Stimulated activated effector memory CD8-positive, alpha-beta T cell treated with anti-CD3 and anti-CD28 coated beads, Interleukin-12 subunit alpha, Interleukin-12 subunit beta, amount 100 ng/mL, for 72 hours (primary cell): Measurements from ENCODE around the gene WFDC6.

Experiments
- ATAC-seq: fragments of 150-1000 bp; cut with Tn5 transposase; 2 replicates; pipeline ENCODE4 v1.10.0; 2021
- DNase-seq, 2 donors: peaks; one replicate each; pipeline ENCODE4 v3.0.0; 2021 to 2022; ENCODE audit warnings: low spot score in 2 of 2
- H3K27ac Mint-ChIP-seq: one replicate; pipeline ENCODE4 v1.8.0; 2022; ENCODE audit warnings: mild to moderate bottlenecking, mixed read lengths
- H3K36me3 Mint-ChIP-seq: one replicate; pipeline ENCODE4 v1.8.0; 2022; ENCODE audit warnings: mild to moderate bottlenecking, mixed read lengths
- H3K4me1 Mint-ChIP-seq: one replicate; pipeline ENCODE4 v1.8.0; 2022; ENCODE audit warnings: mixed read lengths
- H3K4me3 Mint-ChIP-seq: one replicate; pipeline ENCODE4 v1.8.0; 2022; ENCODE audit warnings: mild to moderate bottlenecking, mixed read lengths
- H3K9me3 Mint-ChIP-seq: one replicate; pipeline ENCODE4 v1.8.0; 2022; ENCODE audit warnings: mixed read lengths

WFDC6 gene

GRCh38 chr20:45545754-45546453, 6.6 kb upstream of the WFDC6 start:
- ATAC-seq (no peak), DNase-seq (no peak)
- Mint-ChIP-seq H3K36me3 (no peaks in the 10 kb centered on the region), H3K9me3 (no peaks in the 10 kb centered on the region), H3K4me3 (no peak overlapping the region), H3K27ac (no peak overlapping the region), H3K4me1 (no peaks in the 10 kb centered on the region)

- ATAC-seq (no peak), DNase-seq (no peak)
- Mint-ChIP-seq H3K4me3 (no peak overlapping the region), H3K27ac (no peak overlapping the region), H3K36me3 (no peaks in the 10 kb centered on the region), H3K4me1 (no peaks in the 10 kb centered on the region), H3K9me3 (no peaks in the 10 kb centered on the region)
Measured at GRCh38 chr20:45545351-45545750, 6.1 kb upstream of the WFDC6 start.

GRCh38 chr20:45538209-45538799, 978 bp downstream of the WFDC6 start:
- no peaks in the 10 kb centered on the region for H3K9me3 Mint-ChIP-seq
- DNase-seq = no peak
- H3K4me3 Mint-ChIP-seq = no peak overlapping the region
- no peak overlapping the region for H3K27ac Mint-ChIP-seq
- ATAC-seq = no peak
- H3K36me3 Mint-ChIP-seq = no peaks in the 10 kb centered on the region
- no peaks in the 10 kb centered on the region for H3K4me1 Mint-ChIP-seq

DNA sequence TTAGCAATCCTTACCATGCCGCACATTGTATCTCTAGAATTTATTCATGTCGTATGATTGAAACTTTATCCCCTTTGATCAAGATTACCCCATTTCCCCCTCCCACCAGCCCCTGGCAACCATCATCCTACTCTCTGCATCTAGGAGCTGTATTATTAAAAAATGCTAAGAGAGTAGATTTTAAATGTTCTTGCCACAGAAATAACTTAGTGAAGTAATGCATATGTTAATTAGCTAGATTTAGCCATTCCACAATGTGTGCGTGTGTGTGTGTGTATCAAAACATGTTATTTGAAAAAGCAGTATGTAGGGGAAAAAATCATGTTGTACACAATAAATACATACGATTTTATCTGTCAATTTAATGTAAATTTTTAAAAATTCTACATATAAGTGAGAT, 12.0 kb downstream of the WFDC6 start:
- ATAC-seq = no peak
- no peaks in the 10 kb centered on the region for H3K36me3 Mint-ChIP-seq
- H3K9me3 Mint-ChIP-seq = no peaks in the 10 kb centered on the region
- H3K4me3 Mint-ChIP-seq = no peak overlapping the region
- DNase-seq = no peak
- H3K4me1 Mint-ChIP-seq = no peaks in the 10 kb centered on the region
- no peak overlapping the region for H3K27ac Mint-ChIP-seq

DNA sequence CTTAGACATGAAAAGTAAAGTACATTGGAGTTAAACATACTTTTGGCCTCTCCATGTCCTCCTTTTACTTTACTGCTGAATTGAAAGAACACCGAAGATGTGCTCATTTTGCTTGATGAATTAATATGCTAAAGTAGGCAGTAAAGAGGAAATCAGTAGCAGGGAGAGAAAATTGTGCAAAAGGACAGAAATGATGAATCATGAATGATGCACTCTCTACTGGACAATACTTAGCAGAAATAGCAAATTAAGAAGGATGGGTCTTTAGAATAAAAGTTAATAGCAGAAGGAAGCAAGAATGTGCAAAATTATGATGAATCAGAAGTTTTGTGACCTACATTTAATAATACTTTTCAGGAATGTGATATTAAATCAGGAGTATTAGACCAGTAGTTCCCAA, 15.5 kb downstream of the WFDC6 start:
- no peaks in the 10 kb centered on the region for H3K9me3 Mint-ChIP-seq
- no peak overlapping the region for H3K27ac Mint-ChIP-seq
- H3K36me3 Mint-ChIP-seq = no peaks in the 10 kb centered on the region
- no peak overlapping the region for H3K4me3 Mint-ChIP-seq
- H3K4me1 Mint-ChIP-seq = no peaks in the 10 kb centered on the region
- ATAC-seq = no peak
- no peak for DNase-seq

DNA sequence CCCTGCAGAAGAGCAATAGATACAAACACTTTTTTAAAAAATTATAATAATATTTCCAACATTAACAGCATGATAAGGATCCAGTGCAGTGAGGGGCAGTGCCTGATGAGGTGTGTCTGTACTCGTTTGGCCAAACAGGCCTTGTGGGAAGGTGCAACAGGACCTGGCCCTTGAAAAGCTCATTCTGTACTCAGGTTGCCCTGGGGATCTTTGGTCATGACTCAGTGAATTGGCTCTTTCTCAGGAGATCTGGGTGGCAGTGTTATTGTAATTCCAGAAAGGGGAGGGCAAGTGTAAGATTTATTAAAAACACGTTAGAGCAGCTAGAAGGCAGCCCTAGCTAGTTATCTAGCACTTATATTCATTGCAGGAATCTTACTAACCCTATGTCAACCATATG, 21.0 kb downstream of the WFDC6 start:
- DNase-seq (no peak), ATAC-seq (no peak)
- Mint-ChIP-seq H3K4me1 (no peaks in the 10 kb centered on the region), H3K36me3 (no peaks in the 10 kb centered on the region), H3K9me3 (no peaks in the 10 kb centered on the region), H3K4me3 (no peak overlapping the region), H3K27ac (no peak overlapping the region)

- Mint-ChIP-seq H3K9me3 (no peaks in the 10 kb centered on the region), H3K4me1 (no peaks in the 10 kb centered on the region), H3K4me3 (no peak within 1 kb of the TSS), H3K36me3 (no peaks in the 10 kb centered on the region), H3K27ac (no peak within 1 kb of the TSS)
- DNase-seq (no peak), ATAC-seq (no peak)
Measured at GRCh38 chr20:45515147-45515913, 24.0 kb downstream of the WFDC6 start, which contains the start of gene SPINT3. Gene SPINT3, minus strand, starts transcription at chr20:45515622. Its CDS starts 14 bp downstream, at chr20:45515608.

- no peak for DNase-seq
- no peak for ATAC-seq
- Mint-ChIP-seq H3K4me3 (no peak overlapping the region), H3K36me3 (no peaks in the 10 kb centered on the region), H3K4me1 (no peaks in the 10 kb centered on the region), H3K9me3 (no peaks in the 10 kb centered on the region), H3K27ac (no peak overlapping the region)
Measured at GRCh38 chr20:45510242-45510862, 28.9 kb downstream of the WFDC6 start.

GRCh38 chr20:45509091-45509490, 30.2 kb downstream of the WFDC6 start:
- H3K36me3 Mint-ChIP-seq = no peaks in the 10 kb centered on the region
- no peak overlapping the region for H3K4me3 Mint-ChIP-seq
- DNase-seq (no peak), ATAC-seq (no peak)
- no peaks in the 10 kb centered on the region for H3K4me1 Mint-ChIP-seq
- no peak overlapping the region for H3K27ac Mint-ChIP-seq
- no peaks in the 10 kb centered on the region for H3K9me3 Mint-ChIP-seq

DNA sequence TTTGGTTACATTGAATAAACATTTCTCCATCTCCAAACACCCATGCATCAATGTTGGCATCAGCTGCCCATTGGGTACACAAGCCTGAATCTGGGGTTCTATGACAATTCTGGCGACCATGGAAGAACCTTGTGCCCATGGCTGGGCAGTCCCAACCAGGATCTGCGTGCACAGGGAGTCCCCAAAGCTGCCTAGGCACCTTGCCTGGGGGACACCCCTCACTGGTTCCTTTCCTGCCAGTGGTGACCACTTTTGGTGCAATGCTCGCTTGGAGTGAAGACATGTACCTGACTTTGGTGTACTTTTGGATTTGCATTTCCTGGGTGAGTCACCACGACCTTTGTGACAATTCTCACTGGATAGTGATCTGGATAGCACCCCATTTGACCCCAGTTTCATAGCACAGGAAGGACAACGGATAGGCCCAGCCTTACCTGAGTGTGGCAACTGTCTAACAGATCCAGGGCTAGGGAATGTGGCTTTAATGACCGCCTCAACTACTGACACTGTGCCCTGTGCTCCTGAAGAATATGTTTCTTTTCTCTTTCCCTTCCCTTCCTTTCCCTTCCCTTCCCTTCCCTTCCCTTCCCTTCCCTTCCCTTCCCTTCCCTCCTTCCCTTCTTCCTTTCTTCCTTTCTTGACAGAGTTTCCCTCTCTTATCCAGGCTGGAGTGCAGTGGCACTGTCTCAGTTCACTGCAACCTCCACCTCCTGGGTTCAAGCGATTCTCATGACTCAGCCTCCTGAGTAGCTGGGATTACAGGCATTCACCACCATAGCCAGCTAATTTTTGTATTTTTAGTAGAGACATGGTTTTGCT, 31.0 kb downstream of the WFDC6 start:
- H3K9me3 Mint-ChIP-seq = no peaks in the 10 kb centered on the region
- H3K36me3 Mint-ChIP-seq = no peaks in the 10 kb centered on the region
- H3K27ac Mint-ChIP-seq = no peak overlapping the region
- DNase-seq (no peak), ATAC-seq (no peak)
- no peaks in the 10 kb centered on the region for H3K4me1 Mint-ChIP-seq
- no peak overlapping the region for H3K4me3 Mint-ChIP-seq

- no peaks in the 10 kb centered on the region for H3K4me1 Mint-ChIP-seq
- H3K36me3 Mint-ChIP-seq = no peaks in the 10 kb centered on the region
- peak; percentile 63 for ATAC-seq
- H3K9me3 Mint-ChIP-seq = no peaks in the 10 kb centered on the region
- no peak for DNase-seq
- no peak overlapping the region for H3K27ac Mint-ChIP-seq
- H3K4me3 Mint-ChIP-seq = no peak overlapping the region
Measured at GRCh38 chr20:45507011-45507820, 32.1 kb downstream of the WFDC6 start.

GRCh38 chr20:45506398-45506797, 32.9 kb downstream of the WFDC6 start:
- Mint-ChIP-seq H3K9me3 (no peaks in the 10 kb centered on the region), H3K36me3 (no peaks in the 10 kb centered on the region), H3K27ac (no peak overlapping the region), H3K4me1 (no peaks in the 10 kb centered on the region), H3K4me3 (no peak overlapping the region)
- no peak for ATAC-seq
- no peak for DNase-seq

GRCh38 chr20:45503403-45503802, 35.9 kb downstream of the WFDC6 start:
- H3K9me3 Mint-ChIP-seq = no peaks in the 10 kb centered on the region
- no peak overlapping the region for H3K4me3 Mint-ChIP-seq
- no peak overlapping the region for H3K27ac Mint-ChIP-seq
- DNase-seq = no peak
- no peak for ATAC-seq
- H3K4me1 Mint-ChIP-seq = no peaks in the 10 kb centered on the region
- no peaks in the 10 kb centered on the region for H3K36me3 Mint-ChIP-seq

GRCh38 chr20:45502561-45502960, 36.7 kb downstream of the WFDC6 start:
- ATAC-seq (no peak), DNase-seq (no peak)
- no peaks in the 10 kb centered on the region for H3K4me1 Mint-ChIP-seq
- no peaks in the 10 kb centered on the region for H3K9me3 Mint-ChIP-seq
- no peak overlapping the region for H3K27ac Mint-ChIP-seq
- H3K4me3 Mint-ChIP-seq = no peak overlapping the region
- no peaks in the 10 kb centered on the region for H3K36me3 Mint-ChIP-seq
